ENCODE data around the gene FFAR2.

FFAR2 gene

GRCh38 chr19:35439921-35440320 is 8.1 kb upstream of the FFAR2 start:
- DNase-seq (ENCODE audit: extremely low read depth, low read depth), result no peak
- H3K4me3 ChIP-seq (replicated peaks; ENCODE audit: low read depth, low read length), result no peak overlapping the region
- TF ChIP-seq CTCF (IDR thresholded peaks at IDR 0.05; ENCODE audit: low read depth, low read length, missing control alignments), result no peak

- TF ChIP-seq CTCF (IDR thresholded peaks at IDR 0.05; ENCODE audit: low read depth, low read length, missing control alignments), result no peak
- no peak for DNase-seq (ENCODE audit: extremely low read depth, low read depth)
Observed at GRCh38 chr19:35442091-35442490, 6.0 kb upstream of the FFAR2 start.

GRCh38 chr19:35444735-35445134 is 3.3 kb upstream of the FFAR2 start:
- TF ChIP-seq CTCF (IDR thresholded peaks at IDR 0.05; ENCODE audit: low read depth, low read length, missing control alignments), result no peak
- H3K4me3 ChIP-seq (replicated peaks; ENCODE audit: low read depth, low read length), result no peak overlapping the region
- DNase-seq (ENCODE audit: extremely low read depth, low read depth), result no peak

More at GRCh38 chr19:35442091-35442490, 6.0 kb upstream of the FFAR2 start:
- H3K4me3 ChIP-seq (replicated peaks; ENCODE audit: low read depth, low read length), result no peak overlapping the region

- TF ChIP-seq CTCF (IDR thresholded peaks at IDR 0.05; ENCODE audit: low read depth, low read length, missing control alignments), result no peak
- DNase-seq (ENCODE audit: extremely low read depth, low read depth), result no peak
- no peak overlapping the region for H3K4me3 ChIP-seq (replicated peaks; ENCODE audit: low read depth, low read length)
Observed at GRCh38 chr19:35445826-35446593, 2.0 kb upstream of the FFAR2 start.

- H3K4me3 ChIP-seq (replicated peaks; ENCODE audit: low read depth, low read length), result no peak overlapping the region
- no peak for DNase-seq (ENCODE audit: extremely low read depth, low read depth)
- TF ChIP-seq CTCF (IDR thresholded peaks at IDR 0.05; ENCODE audit: low read depth, low read length, missing control alignments), result no peak
Observed at GRCh38 chr19:35449359-35450043, 1.4 kb downstream of the FFAR2 start.

GRCh38 chr19:35451338-35452096 is 3.5 kb downstream of the FFAR2 start:
- DNase-seq (ENCODE audit: extremely low read depth, low read depth), result no peak
- no peak overlapping the region for H3K4me3 ChIP-seq (replicated peaks; ENCODE audit: low read depth, low read length)
- no peak for TF ChIP-seq CTCF (IDR thresholded peaks at IDR 0.05; ENCODE audit: low read depth, low read length, missing control alignments)

All from HFF-Myc (cell line).